Ureter (tissue), 1 donor: ENCODE results near the gene RGP1. TPM values are rescaled to one million over a fixed set of nuclear protein-coding genes. Genes with fewer than 3 reads are reported as not detected.

ENCODE experiments used
- DNase-seq: peaks from one replicate; pipeline ENCODE4 v3.0.0-alpha.2; 2020; ENCODE audit warnings: low spot score
- total RNA-seq: library from RNA; stranded (reverse); gene quantifications from one replicate; pipeline ENCODE4 v1.2.4, GENCODE V29; 2023
- donor health status: DM: yes; HTN: yes; CAD: no.

The RGP1 gene
- total RNA-seq, 1 donor from 2014 or later: 34.3 TPM

GRCh38 chr9:35771534-35771933, 22.4 kb downstream of the RGP1 start:
- DNase-seq: peak; percentile 61

DNA sequence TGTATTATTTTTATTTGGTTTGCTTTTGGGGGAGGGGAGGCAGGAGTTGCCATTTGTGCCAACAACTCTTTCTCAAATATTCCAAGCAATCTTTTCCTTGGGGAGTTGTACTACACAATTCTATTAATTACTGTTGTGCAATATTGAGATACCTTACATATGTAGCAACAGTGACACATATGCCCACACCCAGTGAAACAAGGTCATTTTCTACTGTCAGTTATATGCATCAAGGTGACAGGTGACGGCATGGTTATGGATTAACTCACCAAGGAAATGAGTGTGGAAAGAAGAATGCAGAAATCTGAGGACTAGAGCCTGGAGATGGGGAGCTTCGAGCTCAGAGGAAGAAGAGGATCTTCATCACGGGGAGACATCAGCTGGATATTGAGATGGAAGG, 22.9 kb downstream of the RGP1 start:
- no peak for DNase-seq

DNA sequence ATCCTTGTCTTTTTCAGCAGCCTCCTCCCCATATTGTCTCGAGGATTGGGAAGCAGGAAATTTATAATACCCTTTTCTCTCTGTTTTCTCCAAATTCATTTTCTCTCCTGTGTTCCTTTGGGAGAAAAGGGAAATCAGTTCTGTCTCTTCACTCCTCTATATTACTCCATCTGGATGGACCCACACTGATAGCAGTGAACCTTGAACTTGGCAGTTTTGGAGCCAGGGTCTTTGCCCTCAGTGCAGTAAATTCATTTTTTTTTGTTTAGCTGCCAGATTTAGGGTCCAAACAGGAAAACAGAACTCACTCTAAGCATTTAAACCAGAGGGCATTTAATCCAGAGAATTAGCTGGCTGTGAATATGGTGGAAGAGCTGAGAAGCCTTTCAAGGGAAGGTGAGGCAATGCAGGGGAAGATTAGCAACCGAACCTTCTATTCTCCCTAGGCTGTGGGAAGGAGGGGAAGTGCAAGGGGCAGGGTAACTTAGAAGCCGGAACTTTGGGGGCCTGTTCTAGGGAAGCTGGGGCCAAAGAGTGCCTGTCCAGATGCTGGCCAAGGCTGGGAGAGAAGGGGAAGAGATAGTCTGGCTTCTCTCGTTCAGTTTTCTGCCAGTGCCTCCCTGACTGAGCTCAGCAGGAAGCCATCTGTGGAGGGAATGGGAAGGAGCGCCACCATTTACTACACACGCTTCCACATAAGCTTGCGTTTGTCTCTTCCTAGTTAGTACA, 26.0 kb downstream of the RGP1 start:
- DNase-seq: no peak

GRCh38 chr9:35776018-35776417, 26.9 kb downstream of the RGP1 start:
- DNase-seq: no peak

DNA sequence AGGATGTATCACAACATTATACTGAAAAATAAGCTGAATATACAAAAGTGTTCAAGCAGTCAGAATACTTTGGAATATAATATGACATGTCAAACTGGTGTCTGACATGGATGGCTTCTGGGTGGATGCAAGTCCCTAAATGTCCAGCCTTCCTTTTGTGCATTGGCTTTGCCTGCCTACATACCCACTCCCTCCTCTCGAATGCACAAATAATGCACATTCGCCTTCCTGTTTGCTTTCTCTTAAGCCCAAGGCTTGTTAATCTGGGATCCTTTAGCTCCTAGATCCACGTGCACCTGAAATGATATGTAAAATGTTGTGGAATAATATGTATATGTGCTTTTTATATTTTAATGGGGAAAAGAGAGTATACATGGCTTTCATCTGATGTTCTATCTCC, 29.4 kb downstream of the RGP1 start:
- DNase-seq: no peak

DNA sequence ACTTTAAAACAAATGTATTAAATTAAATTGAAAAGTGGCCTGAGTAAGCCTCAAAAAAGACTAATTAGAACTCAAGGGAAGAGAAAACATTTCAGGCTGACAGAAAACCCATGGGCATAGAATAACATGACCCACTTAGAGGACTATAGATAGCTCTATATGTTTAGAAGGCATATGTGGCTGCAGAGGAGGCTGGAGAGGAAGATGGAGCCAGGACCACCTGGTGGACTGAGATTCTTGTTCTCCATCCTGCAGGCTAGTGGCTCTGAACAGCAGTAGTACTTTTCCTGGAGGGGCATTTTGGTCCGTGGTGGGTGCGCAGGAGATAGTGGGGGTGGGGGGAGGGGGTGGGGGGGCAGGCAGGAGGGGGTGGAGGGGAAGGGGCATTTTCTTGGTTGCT, 32.0 kb downstream of the RGP1 start:
- no peak for DNase-seq

DNA sequence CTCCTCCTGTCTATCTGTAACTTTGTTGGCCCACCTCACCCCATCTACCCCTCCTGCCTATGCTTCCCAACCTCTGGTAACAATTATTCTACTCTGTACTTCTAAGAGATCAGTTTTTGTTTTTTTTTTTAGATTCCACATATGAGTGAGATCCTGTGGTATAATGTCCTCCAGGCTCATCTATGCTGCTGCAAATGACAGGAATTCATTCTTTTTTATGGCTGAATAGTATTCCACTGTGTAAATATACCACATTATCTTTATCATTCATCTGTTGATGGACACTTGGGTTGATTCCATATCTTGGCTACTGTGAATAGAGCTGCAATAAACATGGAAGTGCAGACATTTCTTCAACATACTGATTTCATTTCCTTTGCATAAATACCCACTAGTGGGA, 34.3 kb downstream of the RGP1 start:
- DNase-seq: no peak

- DNase-seq: no peak
Observed at GRCh38 chr9:35789541-35789940, 40.5 kb downstream of the RGP1 start.

DNA sequence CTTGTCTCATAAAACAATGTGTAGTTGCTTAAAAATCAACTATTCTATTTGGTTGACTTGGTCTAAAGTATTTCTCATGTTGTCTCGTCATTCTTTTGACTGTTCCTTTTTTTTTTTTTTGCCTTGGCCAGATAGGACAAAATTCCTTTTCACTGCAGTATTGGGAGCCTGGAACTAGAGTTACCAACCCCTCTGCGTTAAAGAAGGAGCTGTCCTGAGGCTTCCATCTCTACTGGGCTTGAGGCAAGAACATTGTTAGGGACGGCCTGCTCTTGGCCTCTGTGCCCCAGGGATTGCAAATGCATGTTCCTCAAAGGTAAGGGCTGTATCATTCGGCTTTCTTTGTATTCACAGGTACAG, 40.9 kb downstream of the RGP1 start:
- DNase-seq: no peak

DNA sequence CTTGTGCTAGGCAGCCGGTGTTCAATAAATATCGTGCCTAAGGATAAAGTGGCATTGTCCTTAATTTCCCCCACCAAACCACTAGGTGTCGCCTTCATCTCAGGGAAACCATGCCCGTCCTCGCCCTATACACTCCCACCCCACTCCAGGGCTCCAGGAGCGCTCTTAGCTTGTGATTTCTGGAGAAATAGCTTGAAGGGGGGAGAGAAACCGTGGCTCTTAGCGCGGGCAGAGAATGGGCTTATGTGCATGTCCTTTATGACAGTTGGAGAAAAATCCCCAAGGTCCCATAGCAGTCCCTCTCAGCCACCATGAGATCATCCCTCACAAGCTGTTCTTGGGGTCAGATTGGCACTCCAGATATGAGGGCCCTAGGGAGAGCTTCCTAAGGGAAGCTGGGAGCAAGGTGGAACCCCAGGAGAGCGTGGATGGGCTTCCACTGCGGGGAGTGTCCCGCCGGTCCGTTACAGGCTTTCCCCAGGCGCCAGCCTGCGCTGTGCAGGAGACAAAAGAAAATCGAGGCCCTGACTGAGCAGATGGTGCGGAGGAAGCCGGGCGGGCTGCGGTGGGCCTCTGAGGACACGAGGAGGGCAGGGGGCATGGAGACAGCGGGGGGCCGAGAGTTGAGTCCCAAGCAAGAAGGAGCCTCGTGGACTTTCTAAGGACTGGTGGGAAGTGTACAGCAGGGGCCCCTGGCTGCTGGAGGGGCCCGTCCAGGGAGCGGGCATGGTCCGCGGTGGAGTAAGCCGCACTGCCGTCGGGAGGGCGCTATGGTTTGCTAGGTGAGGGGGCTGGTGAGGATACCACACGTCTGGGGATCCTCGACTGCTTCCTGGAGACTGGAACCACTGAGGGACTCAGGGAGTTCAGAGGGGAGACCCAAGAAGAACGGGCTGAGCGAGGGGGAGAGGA, 41.6 kb downstream of the RGP1 start:
- DNase-seq: peak; percentile 79

GRCh38 chr9:35791297-35791921, 42.3 kb downstream of the RGP1 start, which contains the start of gene NPR2:
NPR2 (plus strand) TSS chr9:35791591; CDS start chr9:35792409, 818 bp downstream.
- DNase-seq: no peak

DNA sequence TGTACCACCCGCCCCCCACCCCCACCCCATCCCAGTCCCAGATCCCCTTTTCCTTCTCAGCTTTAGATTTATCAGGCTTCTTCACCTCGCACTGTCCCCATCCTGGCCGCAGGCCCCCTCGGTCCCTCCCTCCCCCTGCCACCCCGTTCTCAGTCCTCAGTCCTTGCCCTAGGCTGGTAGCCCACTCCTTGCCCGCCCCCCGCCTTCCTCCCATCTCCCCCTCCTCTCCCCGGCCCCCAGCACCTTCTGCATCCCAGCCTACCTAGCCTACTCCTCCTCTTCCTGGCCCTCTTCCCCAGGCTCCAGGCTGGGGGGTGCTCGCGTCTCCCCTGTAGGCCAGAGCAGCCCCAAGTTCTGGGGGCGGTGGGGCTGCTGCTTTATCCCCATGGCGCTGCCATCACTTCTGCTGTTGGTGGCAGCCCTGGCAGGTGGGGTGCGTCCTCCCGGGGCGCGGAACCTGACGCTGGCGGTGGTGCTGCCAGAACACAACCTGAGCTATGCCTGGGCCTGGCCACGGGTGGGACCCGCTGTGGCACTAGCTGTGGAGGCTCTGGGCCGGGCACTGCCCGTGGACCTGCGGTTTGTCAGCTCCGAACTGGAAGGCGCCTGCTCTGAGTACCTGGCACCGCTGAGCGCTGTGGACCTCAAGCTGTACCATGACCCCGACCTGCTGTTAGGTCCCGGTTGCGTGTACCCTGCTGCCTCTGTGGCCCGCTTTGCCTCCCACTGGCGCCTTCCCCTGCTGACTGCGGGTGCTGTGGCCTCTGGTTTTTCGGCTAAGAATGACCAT, 43.1 kb downstream of the RGP1 start:
- no peak for DNase-seq

DNA sequence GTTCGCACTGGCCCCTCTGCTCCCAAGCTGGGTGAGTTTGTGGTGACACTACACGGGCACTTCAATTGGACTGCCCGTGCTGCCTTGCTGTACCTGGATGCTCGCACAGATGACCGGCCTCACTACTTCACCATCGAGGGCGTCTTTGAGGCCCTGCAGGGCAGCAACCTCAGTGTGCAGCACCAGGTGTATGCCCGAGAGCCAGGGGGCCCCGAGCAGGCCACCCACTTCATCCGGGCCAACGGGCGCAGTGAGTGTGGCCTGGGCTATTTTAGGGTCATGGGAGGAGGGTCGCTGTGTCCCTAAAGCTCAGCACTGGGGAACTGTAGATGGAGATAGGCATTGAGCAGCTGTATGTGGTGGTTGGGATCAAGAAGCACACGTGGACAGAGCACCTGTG, 43.7 kb downstream of the RGP1 start:
- no peak for DNase-seq

- DNase-seq: no peak
Observed at GRCh38 chr9:35793461-35793860, 44.4 kb downstream of the RGP1 start.

DNA sequence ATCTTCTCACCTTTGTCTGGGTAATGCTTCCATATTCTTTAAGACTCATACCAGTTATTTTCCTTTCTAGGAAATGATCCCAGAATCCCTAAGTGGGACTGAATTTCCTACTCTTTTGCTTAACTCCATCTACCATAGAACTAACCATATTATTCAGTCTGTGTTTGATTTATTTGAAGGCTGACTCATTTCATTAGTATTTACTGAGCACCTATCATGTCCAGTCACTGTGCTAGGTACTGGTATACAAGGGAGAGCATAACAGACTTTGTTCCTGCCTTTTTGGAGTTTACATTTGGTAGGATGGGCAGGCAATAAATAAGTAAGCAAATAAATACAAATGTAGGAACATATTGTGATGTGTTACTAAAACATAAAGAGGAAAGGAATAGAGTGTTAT, 46.6 kb downstream of the RGP1 start:
- no peak for DNase-seq

DNA sequence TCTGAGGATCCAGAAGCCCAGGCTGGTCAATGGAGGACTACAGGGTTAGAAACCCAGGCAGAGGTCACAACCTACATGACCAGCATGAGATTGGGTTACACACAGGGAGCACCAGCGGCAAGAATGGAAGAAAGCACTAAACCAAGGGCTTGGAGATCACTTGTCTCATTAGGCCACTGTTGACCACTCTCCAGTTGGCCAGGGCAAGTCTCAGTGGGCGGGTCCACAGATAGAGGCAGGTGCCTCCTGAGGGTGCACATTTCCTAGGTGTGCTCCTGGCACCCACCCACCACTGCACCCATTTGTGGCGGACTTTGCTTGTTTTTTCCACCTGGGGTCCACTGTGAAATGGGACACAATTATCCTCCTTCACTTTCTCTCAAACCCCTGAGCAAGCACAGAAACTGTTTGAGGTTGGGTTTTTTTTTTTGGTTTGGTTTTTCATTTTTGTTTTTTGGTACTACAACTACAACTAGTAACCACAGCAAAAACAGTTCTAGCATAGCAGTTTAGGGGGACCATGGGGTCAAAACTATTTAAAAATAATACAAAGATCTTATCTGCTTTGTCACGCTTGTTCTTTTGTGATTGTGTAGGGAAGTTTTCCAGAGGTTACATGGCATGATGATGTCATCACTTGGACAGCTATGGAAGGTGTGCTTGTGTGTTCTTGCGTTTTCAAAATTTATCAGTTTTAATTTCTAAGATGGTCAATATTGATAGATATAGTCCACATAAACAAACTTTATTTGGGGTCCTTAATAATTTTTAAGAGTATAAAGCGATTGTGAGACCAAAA, 48.4 kb downstream of the RGP1 start:
- DNase-seq: no peak

DNA sequence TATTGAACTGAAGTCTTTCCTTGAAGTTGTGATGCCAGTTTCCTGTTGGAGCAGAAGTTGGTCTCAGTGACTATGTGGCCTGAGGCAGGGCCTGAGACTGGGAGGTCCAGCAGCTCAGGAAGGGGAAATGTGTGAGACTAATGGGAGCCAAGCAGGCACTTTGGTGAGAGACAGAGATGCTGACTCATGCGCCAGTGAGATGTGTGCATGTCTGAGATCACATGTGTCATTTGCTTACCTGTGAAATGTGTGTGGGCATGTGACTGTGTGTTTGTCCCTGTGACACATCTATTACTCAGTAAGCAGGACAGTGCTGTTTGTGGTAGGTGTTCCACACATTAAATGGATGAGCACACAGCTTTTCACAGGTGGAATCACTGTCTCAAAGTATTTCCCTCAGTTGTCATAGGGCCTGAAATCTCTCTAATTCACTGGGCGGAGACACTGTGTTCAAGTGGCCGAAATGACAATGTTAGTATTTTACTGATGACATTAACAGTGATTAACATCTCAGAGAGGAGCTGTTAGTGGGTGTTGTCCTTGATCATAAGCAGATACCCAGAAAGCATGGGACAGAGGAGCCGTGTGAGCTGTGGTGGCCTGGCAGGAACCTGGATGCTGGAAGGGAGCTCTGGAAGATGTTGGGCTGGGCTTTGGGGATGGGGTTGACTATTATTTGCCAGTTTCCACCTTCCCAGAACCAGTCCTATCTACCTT, 49.7 kb downstream of the RGP1 start:
- DNase-seq: peak; percentile 59

DNA sequence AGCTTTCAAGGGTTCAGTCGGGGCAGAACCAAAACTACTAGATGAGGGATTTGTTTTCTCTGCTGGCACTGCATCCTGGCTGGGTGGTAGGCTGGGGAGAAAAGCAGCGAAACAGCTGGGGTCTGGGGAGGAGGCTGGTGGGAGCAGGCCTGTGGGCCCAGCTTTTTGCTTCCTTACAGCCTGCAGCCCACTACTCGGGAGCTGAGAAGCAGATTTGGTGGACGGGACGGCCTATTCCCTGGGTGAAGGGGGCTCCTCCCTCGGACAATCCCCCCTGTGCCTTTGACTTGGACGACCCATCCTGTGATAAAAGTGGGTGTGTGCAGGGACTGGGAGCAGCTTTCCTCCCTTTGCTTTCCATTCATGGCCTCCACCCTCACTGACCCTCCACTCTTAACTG, 51.4 kb downstream of the RGP1 start:
- no peak for DNase-seq

- no peak for DNase-seq
Observed at GRCh38 chr9:35801328-35802128, 52.4 kb downstream of the RGP1 start.
